Brain pericyte (primary cell): Measurements from ENCODE around the gene RPS19.

ENCODE experiments used
- DNase-seq: peaks from one replicate; pipeline ENCODE4 v3.0.0-alpha.2; 2012; ENCODE audit warnings: low read depth, low spot score

RPS19 gene

GRCh38 chr19:41915021-41915775 is 55.1 kb downstream of the RPS19 start:
- DNase-seq: no peak

GRCh38 chr19:41915776-41916414 is 55.8 kb downstream of the RPS19 start:
- no peak for DNase-seq

- DNase-seq: no peak
These were observed 57.6 kb downstream of the RPS19 start for GRCh38 chr19:41917676-41918075.

DNA sequence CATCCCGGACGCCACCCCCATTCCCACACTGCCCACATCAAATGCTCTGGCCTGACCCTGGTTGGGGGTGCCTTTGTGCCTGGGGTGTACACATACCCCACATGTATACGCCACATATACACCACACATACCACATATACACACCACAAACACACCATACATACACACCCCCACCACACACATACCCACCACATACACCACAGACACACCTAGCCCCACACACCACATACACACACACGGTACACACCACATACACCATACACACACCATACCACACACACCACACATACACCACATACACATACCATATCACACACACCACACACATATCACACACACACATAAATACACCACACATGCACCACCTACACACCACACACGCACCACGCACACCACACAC is 58.0 kb downstream of the RPS19 start:
- no peak for DNase-seq

DNA sequence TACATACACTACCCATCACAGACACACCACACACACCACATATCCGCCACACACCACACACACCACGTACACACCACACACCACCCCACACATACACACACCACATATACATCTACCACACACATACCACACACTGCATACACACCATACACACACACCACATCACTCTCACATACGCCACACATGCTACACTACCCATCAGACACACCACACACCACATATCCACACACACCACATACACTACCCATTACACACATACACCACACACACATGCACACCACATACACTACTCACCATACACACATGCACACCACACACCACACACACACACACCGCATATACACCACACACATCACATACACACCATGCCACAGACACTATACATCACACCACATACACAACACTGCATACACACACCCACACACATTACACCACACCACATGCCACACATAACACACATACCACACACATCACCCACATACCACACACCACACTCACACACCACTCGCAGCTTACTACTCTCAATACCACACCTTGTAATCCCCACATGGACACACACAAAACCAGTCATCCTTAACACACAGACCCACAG is 58.7 kb downstream of the RPS19 start:
- DNase-seq: no peak

- DNase-seq: no peak
These were observed 60.1 kb downstream of the RPS19 start for GRCh38 chr19:41919948-41920712.

- no peak for DNase-seq
These were observed 61.0 kb downstream of the RPS19 start for GRCh38 chr19:41920882-41921576.

GRCh38 chr19:41921577-41922576 is 61.8 kb downstream of the RPS19 start:
- DNase-seq: no peak
